HL-60/S4 treated with phorbol 12-myristate 13-acetate at 8.2 ng/mL for 4 days and 3 days (cell line): ENCODE results near the gene SPESP1.

Experiments
- in situ Hi-C: fragments of 300-500 bp; cut with MboI; formaldehyde crosslinking; loops from 2 replicates; pipeline ENCODE4 v1.15.0; 2022; ENCODE audit warnings: low sequenced_read_pairs

Gene SPESP1

GRCh38 chr15:68990231-68990991, 60.1 kb downstream of the SPESP1 start:
- in situ Hi-C loops, result no loop called here

GRCh38 chr15:68990992-68991500, 60.7 kb downstream of the SPESP1 start:
- in situ Hi-C loops, result no loop called here

GRCh38 chr15:68991723-68992122, 61.4 kb downstream of the SPESP1 start:
- in situ Hi-C loops, result no loop called here

- in situ Hi-C loops, result no loop called here
Observed at GRCh38 chr15:68992696-68993095, 62.4 kb downstream of the SPESP1 start.

- in situ Hi-C loops, result no loop called here
Observed at GRCh38 chr15:68993276-68993675, 63.0 kb downstream of the SPESP1 start.

- in situ Hi-C loops, result no loop called here
Observed at GRCh38 chr15:68994149-68994548, 63.8 kb downstream of the SPESP1 start.

GRCh38 chr15:68994981-68995761, 64.8 kb downstream of the SPESP1 start:
- in situ Hi-C loops, result no loop called here
